ENCODE measurements around the gene BTBD7.

Gene BTBD7

DNA sequence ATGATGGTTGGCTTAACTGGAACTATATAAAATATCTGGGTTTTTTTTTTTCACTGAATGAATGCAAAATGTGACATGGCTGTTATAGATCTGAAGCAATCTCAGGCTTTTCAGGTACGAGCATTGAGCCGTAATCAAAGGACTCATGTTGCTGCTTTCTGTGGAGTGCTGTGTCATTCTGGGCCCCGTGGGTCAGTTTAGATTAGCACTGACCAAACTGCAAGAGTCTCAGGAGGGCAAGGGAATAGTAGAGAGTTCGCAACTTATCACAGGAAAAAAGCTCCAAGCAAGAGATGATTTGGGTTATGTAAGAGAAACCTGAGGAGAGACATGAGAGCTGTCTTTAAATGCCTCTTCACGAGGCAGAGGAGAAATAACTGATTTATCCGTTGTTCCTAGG is 66.7 kb downstream of the BTBD7 start:
- ATAC-seq, result no peak
- TF ChIP-seq BACH2 (CRISPR knock-in tag; IDR thresholded peaks at IDR 0.05; ENCODE audit: borderline replicate concordance), result no peak

- no peak for ATAC-seq
- no peak for TF ChIP-seq TOX (CRISPR knock-in tag; IDR thresholded peaks at IDR 0.05; ENCODE audit: borderline replicate concordance)
- TF ChIP-seq ARNTL (CRISPR knock-in tag; IDR thresholded peaks at IDR 0.05; ENCODE audit: borderline replicate concordance, low read depth), result no peak
- TF ChIP-seq, protein P1, sequence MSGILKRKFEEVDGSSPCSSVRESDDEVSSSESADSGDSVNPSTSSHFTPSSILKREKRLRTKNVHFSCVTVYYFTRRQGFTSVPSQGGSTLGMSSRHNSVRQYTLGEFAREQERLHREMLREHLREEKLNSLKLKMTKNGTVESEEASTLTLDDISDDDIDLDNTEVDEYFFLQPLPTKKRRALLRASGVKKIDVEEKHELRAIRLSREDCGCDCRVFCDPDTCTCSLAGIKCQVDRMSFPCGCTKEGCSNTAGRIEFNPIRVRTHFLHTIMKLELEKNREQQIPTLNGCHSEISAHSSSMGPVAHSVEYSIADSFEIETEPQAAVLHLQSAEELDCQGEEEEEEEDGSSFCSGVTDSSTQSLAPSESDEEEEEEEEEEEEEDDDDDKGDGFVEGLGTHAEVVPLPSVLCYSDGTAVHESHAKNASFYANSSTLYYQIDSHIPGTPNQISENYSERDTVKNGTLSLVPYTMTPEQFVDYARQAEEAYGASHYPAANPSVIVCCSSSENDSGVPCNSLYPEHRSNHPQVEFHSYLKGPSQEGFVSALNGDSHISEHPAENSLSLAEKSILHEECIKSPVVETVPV (CRISPR knock-in tag; IDR thresholded peaks at IDR 0.05), result no peak
- TF ChIP-seq RARB (CRISPR knock-in tag; IDR thresholded peaks at IDR 0.05), result no peak
- no peak for TF ChIP-seq ZFP30 (CRISPR knock-in tag; IDR thresholded peaks at IDR 0.05)
- TF ChIP-seq ISL1 (CRISPR knock-in tag; IDR thresholded peaks at IDR 0.05), result no peak
- TF ChIP-seq BACH2 (CRISPR knock-in tag; IDR thresholded peaks at IDR 0.05; ENCODE audit: borderline replicate concordance), result no peak
- no peak for TF ChIP-seq ZNF70 (CRISPR knock-in tag; IDR thresholded peaks at IDR 0.05)
- no peak for TF ChIP-seq CSDC2 (CRISPR knock-in tag; IDR thresholded peaks at IDR 0.05)
- TF ChIP-seq ESRRG (CRISPR knock-in tag; IDR thresholded peaks at IDR 0.05), result no peak
Measured at GRCh38 chr14:93263416-93263815, 69.4 kb downstream of the BTBD7 start.

DNA sequence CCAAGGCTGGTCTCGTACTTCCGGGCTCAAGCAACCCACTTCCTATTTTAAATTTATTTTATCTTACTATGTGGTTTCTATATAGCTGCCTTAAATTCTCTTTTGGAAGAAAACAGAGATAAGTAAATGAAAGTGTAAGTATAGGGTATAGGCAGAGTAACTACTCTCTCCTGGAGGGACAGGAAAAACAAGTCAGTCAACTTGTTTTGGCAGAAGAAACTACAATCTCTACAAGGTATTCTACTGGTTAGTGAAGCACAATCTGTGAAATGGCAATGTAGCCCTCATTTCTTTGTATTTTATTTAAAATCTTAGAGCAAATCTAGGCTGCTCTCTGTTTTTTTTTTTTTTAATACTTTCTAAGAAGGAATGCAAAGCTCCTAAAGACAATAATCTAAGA is 70.4 kb downstream of the BTBD7 start:
- no peak for ATAC-seq
- TF ChIP-seq GLIS3 (CRISPR knock-in tag; IDR thresholded peaks at IDR 0.05) (no peak), RARB (CRISPR knock-in tag; IDR thresholded peaks at IDR 0.05) (no peak)

DNA sequence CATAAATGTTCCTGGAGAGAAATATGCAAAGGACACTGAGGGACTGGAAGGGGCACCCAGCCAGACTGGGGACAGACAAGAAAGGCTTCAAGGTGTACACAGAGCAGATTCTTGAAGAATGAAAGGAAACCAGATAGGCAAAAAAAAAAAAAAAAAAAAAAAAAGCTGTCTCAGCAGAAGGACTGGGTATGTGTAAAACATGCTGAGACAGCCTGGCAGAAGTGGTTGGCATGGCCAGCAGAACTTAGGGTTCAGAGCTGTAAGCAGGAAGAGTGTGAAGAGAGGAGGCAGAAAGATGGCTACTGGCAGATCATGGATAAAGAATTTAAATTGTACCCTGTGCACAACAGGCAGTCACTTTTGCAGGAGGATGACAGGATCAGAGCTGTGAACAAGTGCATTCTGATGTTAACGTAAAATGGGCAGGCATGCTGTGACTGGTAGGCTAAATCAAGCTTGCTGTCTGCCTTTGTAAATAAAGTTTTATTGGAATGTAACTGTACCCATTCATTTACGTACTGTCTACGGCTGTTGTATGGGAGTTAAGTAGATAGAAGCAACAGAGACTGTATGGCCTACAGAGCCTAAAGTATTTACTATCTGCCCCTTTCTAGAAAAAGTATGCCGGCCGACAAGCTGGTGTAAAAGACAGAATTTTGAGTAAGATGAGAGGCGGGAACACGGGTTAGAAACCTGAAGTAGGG is 83.6 kb downstream of the BTBD7 start:
- TF ChIP-seq ARNTL (CRISPR knock-in tag; IDR thresholded peaks at IDR 0.05; ENCODE audit: borderline replicate concordance, low read depth) (no peak), GLIS3 (CRISPR knock-in tag; IDR thresholded peaks at IDR 0.05) (no peak), RARB (CRISPR knock-in tag; IDR thresholded peaks at IDR 0.05) (no peak), SNAI2 (CRISPR knock-in tag; IDR thresholded peaks at IDR 0.05) (no peak), OSR1 (CRISPR knock-in tag; IDR thresholded peaks at IDR 0.05) (no peak), ZC3H10 (CRISPR knock-in tag; IDR thresholded peaks at IDR 0.05) (no peak), PPARA (CRISPR knock-in tag; IDR thresholded peaks at IDR 0.05; ENCODE audit: borderline replicate concordance) (no peak), ZFP3 (CRISPR knock-in tag; IDR thresholded peaks at IDR 0.05) (no peak), TOX (CRISPR knock-in tag; IDR thresholded peaks at IDR 0.05; ENCODE audit: borderline replicate concordance) (no peak)
- TF ChIP-seq, protein P1 (CRISPR knock-in tag; IDR thresholded peaks at IDR 0.05), result no peak
- TF ChIP-seq, protein P2, sequence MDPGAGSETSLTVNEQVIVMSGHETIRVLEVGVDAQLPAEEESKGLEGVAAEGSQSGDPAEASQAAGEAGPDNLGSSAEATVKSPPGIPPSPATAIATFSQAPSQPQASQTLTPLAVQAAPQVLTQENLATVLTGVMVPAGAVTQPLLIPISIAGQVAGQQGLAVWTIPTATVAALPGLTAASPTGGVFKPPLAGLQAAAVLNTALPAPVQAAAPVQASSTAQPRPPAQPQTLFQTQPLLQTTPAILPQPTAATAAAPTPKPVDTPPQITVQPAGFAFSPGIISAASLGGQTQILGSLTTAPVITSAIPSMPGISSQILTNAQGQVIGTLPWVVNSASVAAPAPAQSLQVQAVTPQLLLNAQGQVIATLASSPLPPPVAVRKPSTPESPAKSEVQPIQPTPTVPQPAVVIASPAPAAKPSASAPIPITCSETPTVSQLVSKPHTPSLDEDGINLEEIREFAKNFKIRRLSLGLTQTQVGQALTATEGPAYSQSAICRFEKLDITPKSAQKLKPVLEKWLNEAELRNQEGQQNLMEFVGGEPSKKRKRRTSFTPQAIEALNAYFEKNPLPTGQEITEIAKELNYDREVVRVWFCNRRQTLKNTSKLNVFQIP (CRISPR knock-in tag; IDR thresholded peaks at IDR 0.05; ENCODE audit: borderline replicate concordance, low read depth), result no peak
- TF ChIP-seq, protein P3, sequence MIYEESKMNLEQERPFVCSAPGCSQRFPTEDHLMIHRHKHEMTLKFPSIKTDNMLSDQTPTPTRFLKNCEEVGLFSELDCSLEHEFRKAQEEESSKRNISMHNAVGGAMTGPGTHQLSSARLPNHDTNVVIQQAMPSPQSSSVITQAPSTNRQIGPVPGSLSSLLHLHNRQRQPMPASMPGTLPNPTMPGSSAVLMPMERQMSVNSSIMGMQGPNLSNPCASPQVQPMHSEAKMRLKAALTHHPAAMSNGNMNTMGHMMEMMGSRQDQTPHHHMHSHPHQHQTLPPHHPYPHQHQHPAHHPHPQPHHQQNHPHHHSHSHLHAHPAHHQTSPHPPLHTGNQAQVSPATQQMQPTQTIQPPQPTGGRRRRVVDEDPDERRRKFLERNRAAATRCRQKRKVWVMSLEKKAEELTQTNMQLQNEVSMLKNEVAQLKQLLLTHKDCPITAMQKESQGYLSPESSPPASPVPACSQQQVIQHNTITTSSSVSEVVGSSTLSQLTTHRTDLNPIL (CRISPR knock-in tag; IDR thresholded peaks at IDR 0.05; ENCODE audit: low read depth), result no peak
- ATAC-seq, result no peak

GRCh38 chr14:93246534-93246933 is 86.3 kb downstream of the BTBD7 start:
- ATAC-seq, result no peak
- TF ChIP-seq TCF4 (CRISPR knock-in tag; IDR thresholded peaks at IDR 0.05; ENCODE audit: borderline replicate concordance) (no peak), ZNF565 (CRISPR knock-in tag; conservative IDR thresholded peaks at IDR 0.05; ENCODE audit: low read depth) (no peak), ZFP30 (CRISPR knock-in tag; IDR thresholded peaks at IDR 0.05) (no peak), BACH2 (CRISPR knock-in tag; IDR thresholded peaks at IDR 0.05; ENCODE audit: borderline replicate concordance) (no peak), RARB (CRISPR knock-in tag; IDR thresholded peaks at IDR 0.05) (no peak), ESRRG (CRISPR knock-in tag; IDR thresholded peaks at IDR 0.05) (no peak), ISL1 (CRISPR knock-in tag; IDR thresholded peaks at IDR 0.05) (no peak), ZC3H10 (CRISPR knock-in tag; IDR thresholded peaks at IDR 0.05) (no peak), OSR1 (CRISPR knock-in tag; IDR thresholded peaks at IDR 0.05) (no peak), TSHZ2 (CRISPR knock-in tag; IDR thresholded peaks at IDR 0.05) (no peak), PPARA (CRISPR knock-in tag; IDR thresholded peaks at IDR 0.05; ENCODE audit: borderline replicate concordance) (no peak), TOX (CRISPR knock-in tag; IDR thresholded peaks at IDR 0.05; ENCODE audit: borderline replicate concordance) (no peak), ZNF8 (CRISPR knock-in tag; IDR thresholded peaks at IDR 0.05) (no peak)
- TF ChIP-seq, protein P1 (CRISPR knock-in tag; IDR thresholded peaks at IDR 0.05), result no peak
